ENCODE data around the gene JAZF1. TPM values are rescaled to one million over a fixed set of nuclear protein-coding genes. Genes with fewer than 3 reads are reported as not detected.

Gene JAZF1
- total RNA-seq, 4 donors from 2014 or later, result 27.8 to 36.5 (median 30.5) TPM

DNA sequence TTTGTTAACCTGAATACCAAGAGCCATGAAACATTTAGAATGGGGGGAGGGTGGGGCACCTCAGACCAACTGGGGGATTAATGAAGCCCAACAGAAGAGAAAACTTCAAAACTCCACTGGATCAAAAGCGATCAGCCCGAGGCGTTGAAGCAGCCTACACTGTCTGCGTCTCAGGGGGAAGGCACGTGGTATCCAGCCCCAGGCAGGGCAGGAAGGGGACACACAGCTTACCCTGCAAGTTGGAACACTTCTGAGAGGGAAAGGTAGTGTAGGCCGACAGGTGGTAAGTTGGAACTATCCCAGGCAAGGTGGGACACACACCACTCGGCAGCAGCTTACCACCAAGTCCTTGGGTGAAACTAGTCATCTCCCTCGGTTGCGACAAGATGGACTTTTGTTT lies 337.7 kb downstream of the JAZF1 start:
- 66 to 86% methylated on average over 5 to 9 of the region's 9 CpGs for WGBS, 2 donors (ENCODE audit: low coverage in 1 of 2)
- Histone ChIP-seq H3K27ac (no peak overlapping the region), H3K4me1 (peaks cover 0 to 11% (median 0%) of the 10 kb centered on the region in 3 donors), H3K36me3 (peaks cover 0 to 30% of the 10 kb centered on the region in 2 donors), H3K27me3 (no peaks in the 10 kb centered on the region), H3K9me3 (no peaks in the 10 kb centered on the region), H3K4me3 (no peak overlapping the region)
- TF ChIP-seq POLR2AphosphoS5 (IDR thresholded peaks at IDR 0.05) (no peak), POLR2A (IDR thresholded peaks at IDR 0.05) (no peak), EP300 (IDR thresholded peaks at IDR 0.05) (no peak)
- TF ChIP-seq, protein P1, sequence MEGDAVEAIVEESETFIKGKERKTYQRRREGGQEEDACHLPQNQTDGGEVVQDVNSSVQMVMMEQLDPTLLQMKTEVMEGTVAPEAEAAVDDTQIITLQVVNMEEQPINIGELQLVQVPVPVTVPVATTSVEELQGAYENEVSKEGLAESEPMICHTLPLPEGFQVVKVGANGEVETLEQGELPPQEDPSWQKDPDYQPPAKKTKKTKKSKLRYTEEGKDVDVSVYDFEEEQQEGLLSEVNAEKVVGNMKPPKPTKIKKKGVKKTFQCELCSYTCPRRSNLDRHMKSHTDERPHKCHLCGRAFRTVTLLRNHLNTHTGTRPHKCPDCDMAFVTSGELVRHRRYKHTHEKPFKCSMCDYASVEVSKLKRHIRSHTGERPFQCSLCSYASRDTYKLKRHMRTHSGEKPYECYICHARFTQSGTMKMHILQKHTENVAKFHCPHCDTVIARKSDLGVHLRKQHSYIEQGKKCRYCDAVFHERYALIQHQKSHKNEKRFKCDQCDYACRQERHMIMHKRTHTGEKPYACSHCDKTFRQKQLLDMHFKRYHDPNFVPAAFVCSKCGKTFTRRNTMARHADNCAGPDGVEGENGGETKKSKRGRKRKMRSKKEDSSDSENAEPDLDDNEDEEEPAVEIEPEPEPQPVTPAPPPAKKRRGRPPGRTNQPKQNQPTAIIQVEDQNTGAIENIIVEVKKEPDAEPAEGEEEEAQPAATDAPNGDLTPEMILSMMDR (IDR thresholded peaks at IDR 0.05), result no peak
- no peak for ATAC-seq

DNA sequence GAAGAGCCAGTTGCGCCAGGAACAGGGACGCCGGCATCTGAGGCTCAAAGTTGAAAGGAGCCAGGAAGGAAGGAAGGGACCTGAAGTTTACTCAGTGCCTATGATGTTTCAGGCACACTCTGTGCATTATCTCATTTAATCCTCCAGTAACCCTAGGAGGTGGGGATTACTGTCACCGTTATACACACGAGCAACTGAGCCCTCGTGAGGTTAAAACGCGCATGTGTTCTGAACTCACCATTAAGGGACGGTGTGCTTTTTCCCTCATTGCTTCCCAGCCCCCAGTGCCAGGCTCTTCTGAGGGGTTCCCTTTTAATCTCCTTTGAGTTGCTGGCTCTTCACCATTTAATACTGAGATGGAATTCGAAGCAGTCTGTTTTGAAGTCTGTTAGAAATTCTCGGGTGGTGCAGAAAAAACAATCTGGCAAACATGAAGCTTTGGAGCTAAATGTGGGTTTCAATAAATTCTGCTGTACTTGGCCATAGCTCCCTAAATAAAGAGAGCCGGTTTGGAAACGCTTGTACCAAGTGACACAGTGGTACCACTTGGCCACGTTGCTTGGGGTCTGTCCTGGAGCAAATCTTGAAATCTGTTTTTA lies 338.4 kb downstream of the JAZF1 start:
- WGBS, 2 donors (ENCODE audit: low coverage in 1 of 2), result 58 to 76% methylated on average over 11 to 12 of the region's 14 CpGs
- Histone ChIP-seq H3K27me3 (no peaks in the 10 kb centered on the region), H3K36me3 (peaks cover 0 to 30% of the 10 kb centered on the region in 2 donors), H3K9me3 (no peaks in the 10 kb centered on the region), H3K4me1 (peaks cover 0 to 11% (median 0%) of the 10 kb centered on the region in 3 donors), H3K27ac (no peak overlapping the region), H3K4me3 (no peak overlapping the region)
- TF ChIP-seq POLR2A (IDR thresholded peaks at IDR 0.05) (no peak), EP300 (IDR thresholded peaks at IDR 0.05) (no peak), POLR2AphosphoS5 (IDR thresholded peaks at IDR 0.05) (no peak)
- TF ChIP-seq, protein P1 (IDR thresholded peaks at IDR 0.05), result no peak
- ATAC-seq, result no peak

DNA sequence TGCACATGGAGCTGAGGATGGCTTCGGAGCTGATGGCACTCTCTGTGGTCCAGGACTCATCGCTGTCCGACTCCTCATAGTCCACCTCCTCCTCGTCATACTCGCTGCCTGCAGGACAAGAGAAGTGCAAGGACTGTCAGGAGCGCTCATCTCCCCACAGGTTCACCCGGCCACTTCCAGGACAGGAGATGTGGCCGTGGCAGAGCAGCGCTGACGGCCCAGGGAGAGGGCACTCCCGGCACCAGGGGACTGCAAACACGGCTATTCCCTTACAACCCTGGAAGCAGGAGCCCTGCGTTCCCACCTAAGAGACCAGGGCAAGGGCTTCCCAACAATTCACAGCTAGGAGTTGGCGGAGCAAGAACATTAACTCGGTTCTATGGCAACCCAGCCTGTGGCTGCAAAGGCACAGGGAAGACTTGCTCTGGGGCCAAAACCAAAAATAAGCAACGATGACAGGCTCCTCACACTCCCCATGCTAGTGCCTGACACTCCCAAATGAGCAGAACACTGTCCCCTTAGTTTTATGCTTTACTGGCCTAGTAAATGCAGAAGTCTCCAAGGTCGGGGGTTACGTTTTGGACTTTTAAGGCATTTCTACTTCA lies 339.7 kb downstream of the JAZF1 start:
- Histone ChIP-seq H3K4me1 (peaks cover 0 to 11% (median 0%) of the 10 kb centered on the region in 3 donors), H3K27me3 (no peaks in the 10 kb centered on the region), H3K36me3 (peaks cover 0 to 37% of the 10 kb centered on the region in 2 donors), H3K27ac (no peak overlapping the region), H3K4me3 (no peak overlapping the region), H3K9me3 (no peaks in the 10 kb centered on the region)
- WGBS, 2 donors (ENCODE audit: low coverage in 1 of 2), result 53% methylated on average over 3 of the region's 18 CpGs; no CpG with 5 or more reads in 1 of the 2 donors
- no peak for TF ChIP-seq POLR2A (IDR thresholded peaks at IDR 0.05)
- TF ChIP-seq POLR2AphosphoS5 (IDR thresholded peaks at IDR 0.05), result no peak
- TF ChIP-seq EP300 (IDR thresholded peaks at IDR 0.05), result no peak
- TF ChIP-seq, protein P1 (IDR thresholded peaks at IDR 0.05), result no peak
- ATAC-seq, result no peak

DNA sequence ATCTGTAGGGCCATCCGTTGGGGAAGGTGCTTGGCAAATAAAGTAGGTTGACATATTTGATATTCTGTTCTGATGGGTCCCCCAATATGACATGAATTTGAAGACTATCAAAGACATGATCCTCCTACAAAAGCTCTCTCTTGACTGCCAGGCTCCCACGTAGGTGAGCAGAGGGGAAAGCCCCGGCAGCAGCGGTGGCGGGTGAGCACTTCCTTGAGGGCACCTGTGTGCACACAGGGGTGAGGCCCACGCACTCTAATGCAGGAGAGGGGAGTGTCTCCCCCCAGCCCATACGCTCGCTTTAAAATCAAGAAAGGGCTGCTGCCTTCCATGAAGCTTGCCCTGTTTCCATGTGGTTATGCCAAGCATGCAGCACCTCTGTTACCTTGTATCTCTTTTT lies 340.3 kb downstream of the JAZF1 start:
- TF ChIP-seq EP300 (IDR thresholded peaks at IDR 0.05) (no peak), POLR2A (IDR thresholded peaks at IDR 0.05) (no peak), POLR2AphosphoS5 (IDR thresholded peaks at IDR 0.05) (no peak)
- TF ChIP-seq, protein P1 (IDR thresholded peaks at IDR 0.05), result no peak
- 71% methylated on average over 3 of the region's 8 CpGs; no CpG with 5 or more reads in 1 of the 2 donors for WGBS, 2 donors (ENCODE audit: low coverage in 1 of 2)
- Histone ChIP-seq H3K4me3 (no peak overlapping the region), H3K27ac (no peak overlapping the region), H3K27me3 (no peaks in the 10 kb centered on the region), H3K4me1 (peaks cover 0 to 11% (median 0%) of the 10 kb centered on the region in 3 donors), H3K36me3 (peaks cover 0 to 37% of the 10 kb centered on the region in 2 donors), H3K9me3 (no peaks in the 10 kb centered on the region)
- ATAC-seq, result no peak

DNA sequence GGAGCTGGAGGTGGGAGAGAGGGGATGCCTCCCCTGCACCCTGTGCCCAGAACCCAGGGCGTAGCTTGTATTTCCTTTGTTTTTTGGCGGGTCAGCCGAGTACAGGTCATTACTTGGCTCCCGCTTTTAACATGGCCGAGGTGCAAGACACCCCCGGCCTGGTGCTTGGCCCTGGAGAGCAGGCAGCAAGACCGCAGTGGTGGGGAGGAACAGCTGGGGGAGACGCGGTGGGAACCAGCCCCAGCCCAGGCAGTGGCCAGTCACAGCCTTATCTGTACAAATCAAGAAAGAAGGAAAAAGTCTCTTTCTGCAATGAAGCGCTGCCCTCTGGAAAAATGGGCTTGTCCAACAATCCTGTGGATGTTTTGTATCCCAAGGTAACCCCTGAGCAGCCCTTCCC lies 341.5 kb downstream of the JAZF1 start:
- H3K4me1 ChIP-seq, result peaks cover 0 to 16% (median 0%) of the 10 kb centered on the region in 3 donors
- H3K27ac ChIP-seq, result no peak overlapping the region
- 86% methylated on average over 4 of the region's 10 CpGs; no CpG with 5 or more reads in 1 of the 2 donors for WGBS, 2 donors (ENCODE audit: low coverage in 1 of 2)

More for the DNA sequence above, 341.5 kb downstream of the JAZF1 start:
- Histone ChIP-seq H3K9me3 (no peaks in the 10 kb centered on the region), H3K36me3 (peaks cover 0 to 37% of the 10 kb centered on the region in 2 donors), H3K27me3 (no peaks in the 10 kb centered on the region), H3K4me3 (no peak overlapping the region)
- no peak for TF ChIP-seq EP300 (IDR thresholded peaks at IDR 0.05)
- no peak for TF ChIP-seq POLR2AphosphoS5 (IDR thresholded peaks at IDR 0.05)
- TF ChIP-seq, protein P1 (IDR thresholded peaks at IDR 0.05), result no peak
- TF ChIP-seq POLR2A (IDR thresholded peaks at IDR 0.05), result no peak
- no peak for ATAC-seq

All from gastroesophageal sphincter (tissue), 4 donors.